K562 (cell line): ENCODE data around the gene ATXN3. TPM values are rescaled to one million over a fixed set of nuclear protein-coding genes. Genes with fewer than 3 reads are reported as not detected.

Source experiments
- CHD7 ChIP-seq: fragments of 200-600 bp; sonication (generic); IDR thresholded peaks from one replicate; pipeline ENCODE4 v1.6.1; 2012; ENCODE audit warnings: mild to moderate bottlenecking, low read depth, low read length, inconsistent platforms
- CTBP1 ChIP-seq: fragments of 450-650 bp; IDR thresholded peaks from 2 replicates; pipeline ENCODE4 v1.6.1; 2016; ENCODE audit warnings: borderline replicate concordance
- FOS ChIP-seq: IDR thresholded peaks from 3 replicates; pipeline ENCODE4 v1.6.1; 2011; ENCODE audit not compliant: insufficient read length; ENCODE audit errors: extremely low read depth
- HDAC1 ChIP-seq, 2 experiments: fragments of 450-650 bp; IDR thresholded peaks; 2 replicates each; pipeline ENCODE4 v1.6.1; 2016 to 2017; ENCODE audit warnings: inconsistent platforms in 1 of 2, mild to moderate bottlenecking in 1 of 2, moderate library complexity in 1 of 2
- HMGN3 ChIP-seq: IDR thresholded peaks from 2 replicates; pipeline ENCODE4 v1.6.1; 2011; ENCODE audit warnings: borderline replicate concordance, low read depth, mild to moderate bottlenecking, mixed read lengths, low read length; ENCODE audit not compliant: insufficient read length; ENCODE audit errors: extremely low read depth
- JUND ChIP-seq, 2 experiments: IDR thresholded peaks; 2 replicates in 1 of 2; 3 replicates in 1 of 2; pipeline ENCODE4 v1.6.1; 2011; ENCODE audit warnings: borderline replicate concordance in 2 of 2, low read depth in 2 of 2, low read length in 2 of 2, improper control_type of control experiment in 1 of 2, missing biosample characterization in 1 of 2, missing genetic modification characterization in 1 of 2, missing genetic modification reagents in 1 of 2
- NR2C2 ChIP-seq, 2 experiments: fragments of 200-800 bp in 1 of 2; sonication (Bioruptor generic) in 1 of 2; sonication (generic) in 1 of 2; formaldehyde crosslinking in 1 of 2; IDR thresholded peaks; 2 replicates each; pipeline versions ENCODE4 v1.6.1 to v1.8.0; 2016 to 2022; ENCODE audit warnings: mild to moderate bottlenecking in 1 of 2, missing compliant biosample characterization in 1 of 2, missing genetic modification characterization in 1 of 2, missing genetic modification reagents in 1 of 2
- POLR2G ChIP-seq: fragments of 200-400 bp; formaldehyde crosslinking; IDR thresholded peaks from 2 replicates; pipeline ENCODE4 v1.6.1; 2017; ENCODE audit warnings: low read depth, mild to moderate bottlenecking, antibody characterized with exemption, low read length, moderate library complexity
- RBBP5 ChIP-seq: fragments of 200-600 bp; sonication (generic); IDR thresholded peaks from 2 replicates; pipeline ENCODE4 v1.6.1; 2012; ENCODE audit warnings: borderline replicate concordance, mild to moderate bottlenecking, low read length, control low read depth, inconsistent platforms; ENCODE audit not compliant: insufficient read depth, poor library complexity, severe bottlenecking
- SAFB ChIP-seq: fragments of 200-400 bp; formaldehyde crosslinking; IDR thresholded peaks from 2 replicates; pipeline ENCODE4 v1.6.1; 2017; ENCODE audit warnings: low read depth, low read length, borderline replicate concordance
- TFE3 ChIP-seq: fragments of 450-650 bp; formaldehyde crosslinking; IDR thresholded peaks from 2 replicates; pipeline ENCODE4 v1.4.0; 2020; ENCODE audit warnings: mild to moderate bottlenecking, mixed read lengths
- polyA plus RNA-seq, 8 experiments: library from polyadenylated mRNA; depleted of rRNA in 4 of 8; stranded (reverse) in 5 of 8; unstranded in 3 of 8; fragments of >200 nt; fragmentation: Nextera tagmentation in 2 of 8; fragmentation: Illumina TruSeq in 1 of 8; extraction: Ambion mirVana in 2 of 8; extraction: Trizol in 1 of 8; gene quantifications; 2 replicates each; pipeline versions ENCODE4 v1.2.1 to v1.2.3, GENCODE V29; 2011 to 2014; ENCODE audit warnings: inconsistent platforms in 1 of 8, missing spikeins in 1 of 8
- total RNA-seq, 7 experiments: library from RNA; depleted of rRNA in 6 of 7; stranded (reverse); fragments of >200 nt in 6 of 7; fragmentation: Illumina TruSeq in 2 of 7; extraction: Trizol in 2 of 7; gene quantifications; 2 replicates each; pipeline versions ENCODE4 v1.2.1 to v1.2.3, GENCODE V29; 2011 to 2021; ENCODE audit warnings: low replicate concordance in 1 of 7

ATXN3 gene
- total and polyA plus RNA-seq, 9 of the 15 experiments (the other 6 are each of a cell fraction or from before 2014, with no cell fraction given) = 11.3 to 25.0 (median 14.6) TPM

- peak; percentile 75 for TF ChIP-seq RBBP5
- peak; percentile 48 for TF ChIP-seq FOS
- peak; percentile 86 for TF ChIP-seq HMGN3
- peak in 1 of 2 experiments; percentile 79; a peak in 1 of 4 replicates for TF ChIP-seq HDAC1 (IDR thresholded peaks at IDR 0.05)
- peak; percentile 90 for TF ChIP-seq POLR2G
- TF ChIP-seq CTBP1 = peak; percentile 73; the same call in 1 of the 2 replicates
- peak; percentile 91 for TF ChIP-seq TFE3
- TF ChIP-seq JUND (IDR thresholded peaks at IDR 0.05; ENCODE audit: borderline replicate concordance, low read depth, low read length) = 0 out of 2 replicates have a peak, but pooled peaks have one; percentile 16
- TF ChIP-seq JUND (tag; IDR thresholded peaks at IDR 0.05; ENCODE audit: borderline replicate concordance, low read depth, low read length) = no peak; the same call in 2 of the 3 replicates
- no peak for TF ChIP-seq CHD7
- TF ChIP-seq NR2C2 (CRISPR knock-in tag; IDR thresholded peaks at IDR 0.05) = no peak
- TF ChIP-seq NR2C2 (tag; IDR thresholded peaks at IDR 0.05) = peak; percentile 31; the same call in 1 of the 2 replicates
- TF ChIP-seq SAFB = peak; percentile 63
Measured at GRCh38 chr14:92106143-92106926, at the start of gene ATXN3 (continued).
